Bronchial epithelial cell (primary cell): ENCODE data around the gene PKP3. TPM values are rescaled to one million over a fixed set of nuclear protein-coding genes. Genes with fewer than 3 reads are reported as not detected.
"Not testable (repeated sequence)": the region's sequence is repeated elsewhere in the genome, so short reads cannot be mapped to it uniquely, and the experiment has no call there.

Experiments
- DNase-seq: peaks from one replicate; pipeline ENCODE4 v3.0.0-alpha.2; 2010; ENCODE audit warnings: low read depth
- FAIRE-seq: peaks from 2 replicates; lab custom pipeline; 2011; peaks lifted over from hg19 to GRCh38; lab: Jason Lieb, UNC
- H3K27me3 ChIP-seq: 2 replicates; pipeline ENCODE4 v1.5.1; 2011; ENCODE audit warnings: low read length; ENCODE audit not compliant: control insufficient read depth, insufficient read depth
- H3K36me3 ChIP-seq: 2 replicates; pipeline ENCODE4 v1.5.1; 2011; ENCODE audit warnings: low read length; ENCODE audit not compliant: control insufficient read depth, insufficient read depth
- H3K4me3 ChIP-seq: 2 replicates; pipeline ENCODE4 v1.5.1; 2011; ENCODE audit warnings: mild to moderate bottlenecking, low read depth, low read length, control low read depth
- total RNA-seq: library from RNA; depleted of rRNA; stranded (reverse); fragments of >200 nt; gene quantifications from 2 replicates; pipeline ENCODE4 v1.2.1, GENCODE V29; 2014
- TF ChIP-seq, protein P1 (sequence below): IDR thresholded peaks from 2 replicates; pipeline ENCODE4 v1.5.1; 2011; ENCODE audit warnings: mild to moderate bottlenecking, moderate library complexity, low read length, control low read depth, inconsistent platforms; ENCODE audit not compliant: insufficient read depth, severe bottlenecking

Gene PKP3
- total RNA-seq, 1 donor from 2014 or later = 231 TPM

DNA sequence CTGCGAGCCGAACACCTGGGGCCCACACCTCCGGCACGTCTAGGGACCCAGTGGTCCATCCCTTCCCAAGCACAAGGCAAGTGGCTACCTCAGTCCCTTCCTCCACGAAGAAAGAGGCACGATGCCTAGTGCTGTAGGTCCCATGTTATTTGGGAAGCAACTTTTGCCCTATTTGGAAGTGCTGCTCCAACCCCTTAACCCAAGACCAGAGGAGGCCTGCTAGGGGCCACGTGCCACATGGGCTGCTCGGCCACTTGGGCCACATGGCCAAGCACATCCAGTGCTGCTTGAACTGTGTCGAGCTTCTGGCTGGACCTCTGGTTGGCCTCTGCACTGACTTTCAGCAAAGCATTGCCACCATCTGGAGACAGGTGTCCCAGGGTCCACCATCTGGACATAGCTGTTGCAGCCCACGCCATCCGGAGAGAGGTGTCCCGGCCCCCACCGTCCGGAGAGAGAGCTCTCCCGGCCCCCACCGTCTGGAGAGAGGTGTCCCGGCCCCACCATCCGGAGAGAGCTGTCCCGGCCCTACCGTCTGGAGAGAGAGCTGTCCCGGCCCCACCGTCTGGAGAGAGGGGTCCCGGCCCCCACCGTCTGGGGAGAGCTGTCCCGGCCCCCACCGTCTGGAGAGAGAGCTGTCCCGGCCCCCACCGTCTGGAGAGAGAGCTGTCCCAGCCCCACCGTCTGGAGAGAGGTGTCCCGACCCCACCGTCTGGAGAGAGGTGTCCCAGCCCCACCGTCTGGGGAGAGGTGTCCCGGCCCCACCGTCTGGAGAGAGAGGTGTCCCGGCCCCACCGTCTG is 31.2 kb upstream of the PKP3 start:
- FAIRE-seq (no peak), DNase-seq (no peak)
- no peaks in the 10 kb centered on the region for H3K36me3 ChIP-seq
- peaks cover 3% of the 10 kb centered on the region for H3K27me3 ChIP-seq
- TF ChIP-seq, protein P1, sequence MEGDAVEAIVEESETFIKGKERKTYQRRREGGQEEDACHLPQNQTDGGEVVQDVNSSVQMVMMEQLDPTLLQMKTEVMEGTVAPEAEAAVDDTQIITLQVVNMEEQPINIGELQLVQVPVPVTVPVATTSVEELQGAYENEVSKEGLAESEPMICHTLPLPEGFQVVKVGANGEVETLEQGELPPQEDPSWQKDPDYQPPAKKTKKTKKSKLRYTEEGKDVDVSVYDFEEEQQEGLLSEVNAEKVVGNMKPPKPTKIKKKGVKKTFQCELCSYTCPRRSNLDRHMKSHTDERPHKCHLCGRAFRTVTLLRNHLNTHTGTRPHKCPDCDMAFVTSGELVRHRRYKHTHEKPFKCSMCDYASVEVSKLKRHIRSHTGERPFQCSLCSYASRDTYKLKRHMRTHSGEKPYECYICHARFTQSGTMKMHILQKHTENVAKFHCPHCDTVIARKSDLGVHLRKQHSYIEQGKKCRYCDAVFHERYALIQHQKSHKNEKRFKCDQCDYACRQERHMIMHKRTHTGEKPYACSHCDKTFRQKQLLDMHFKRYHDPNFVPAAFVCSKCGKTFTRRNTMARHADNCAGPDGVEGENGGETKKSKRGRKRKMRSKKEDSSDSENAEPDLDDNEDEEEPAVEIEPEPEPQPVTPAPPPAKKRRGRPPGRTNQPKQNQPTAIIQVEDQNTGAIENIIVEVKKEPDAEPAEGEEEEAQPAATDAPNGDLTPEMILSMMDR = no peak
- no peak overlapping the region for H3K4me3 ChIP-seq

DNA sequence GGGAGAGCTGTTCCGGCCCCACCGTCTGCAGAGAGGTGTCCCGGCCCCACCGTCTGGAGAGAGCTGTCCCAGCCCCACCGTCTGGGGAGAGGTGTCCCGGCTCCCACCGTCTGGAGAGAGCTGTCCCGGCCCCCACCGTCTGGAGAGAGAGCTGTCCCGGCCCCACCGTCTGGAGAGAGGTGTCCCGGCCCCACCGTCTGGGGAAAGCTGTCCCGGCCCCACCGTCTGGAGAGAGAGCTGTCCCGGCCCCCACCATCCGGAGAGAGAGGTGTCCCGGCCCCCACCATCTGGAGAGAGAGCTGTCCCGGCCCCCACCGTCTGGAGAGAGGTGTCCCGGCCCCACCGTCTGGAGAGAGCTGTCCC is 30.6 kb upstream of the PKP3 start:
- not testable (repeated sequence) for DNase-seq, H3K4me3 ChIP-seq, H3K27me3 ChIP-seq, FAIRE-seq, H3K36me3 ChIP-seq

DNA sequence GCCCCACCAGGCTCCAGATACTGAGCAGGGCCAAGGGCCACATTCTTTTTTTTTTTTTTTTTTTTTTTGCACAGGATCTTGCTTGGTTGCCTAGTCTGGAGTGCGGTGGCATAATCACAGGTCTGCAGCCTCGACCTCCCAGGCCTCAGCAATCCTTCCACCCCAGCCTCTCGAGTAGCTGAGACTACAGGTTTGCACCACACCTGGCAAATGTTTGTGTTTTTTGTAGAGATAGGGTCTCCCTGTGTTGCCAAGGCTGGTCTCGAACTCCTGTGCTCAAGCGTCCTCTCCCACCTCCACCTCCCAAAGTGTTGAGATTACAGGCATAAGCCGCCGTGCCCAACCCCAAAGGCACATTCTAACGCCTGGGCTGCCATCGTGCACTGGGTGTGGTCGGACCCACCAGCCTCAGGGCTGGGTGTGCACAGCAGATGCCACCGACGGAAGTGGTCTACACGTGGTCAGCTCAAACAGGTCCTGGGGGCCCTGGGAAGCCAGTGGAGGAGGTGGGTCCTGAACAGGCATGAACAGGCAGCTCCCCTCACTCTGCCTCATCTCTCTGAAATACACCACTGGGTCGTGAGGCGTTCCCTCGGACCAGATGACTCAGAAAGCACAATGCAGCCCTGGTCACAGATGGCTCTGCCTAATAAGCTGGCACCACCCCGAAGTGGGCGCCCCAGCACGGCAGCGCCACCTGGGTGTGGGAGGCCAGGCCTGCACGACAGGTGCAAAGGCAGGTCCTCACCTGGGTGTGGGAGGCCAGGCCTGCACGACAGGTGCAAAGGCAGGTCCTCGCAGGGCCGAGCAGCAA is 29.9 kb upstream of the PKP3 start:
- DNase-seq (peak; percentile 77), FAIRE-seq (peak; percentile 73)
- TF ChIP-seq, protein P1 = peak; percentile 82
- H3K36me3 ChIP-seq = no peaks in the 10 kb centered on the region
- no peak overlapping the region for H3K4me3 ChIP-seq
- peaks cover 10% of the 10 kb centered on the region for H3K27me3 ChIP-seq

GRCh38 chr11:364991-365725 is 28.9 kb upstream of the PKP3 start:
- FAIRE-seq (no peak), DNase-seq (no peak)
- Histone ChIP-seq H3K27me3 (peaks cover 12% of the 10 kb centered on the region), H3K36me3 (no peaks in the 10 kb centered on the region), H3K4me3 (no peak overlapping the region)
- TF ChIP-seq, protein P1 = no peak

- H3K4me3 ChIP-seq = no peak overlapping the region
- TF ChIP-seq, protein P1 = no peak
- H3K27me3 ChIP-seq = peaks cover 12% of the 10 kb centered on the region
- DNase-seq = no peak
- H3K36me3 ChIP-seq = no peaks in the 10 kb centered on the region
- FAIRE-seq = no peak
Measured at GRCh38 chr11:365831-366230, 28.2 kb upstream of the PKP3 start.
